Activated CD4-positive, alpha-beta T cell treated with anti-CD3 and anti-CD28 coated beads, Interleukin-2, amount 50 U/mL, for 48 hours (primary cell): Measurements from ENCODE around the gene CENPU.
"Not testable (repeated sequence)": the region's sequence is repeated elsewhere in the genome, so short reads cannot be mapped to it uniquely, and the experiment has no call there.

Experiments
- DNase-seq, 2 experiments: peaks; one replicate each; pipeline ENCODE4 v3.0.0-alpha.2; 2020

Gene CENPU

DNA sequence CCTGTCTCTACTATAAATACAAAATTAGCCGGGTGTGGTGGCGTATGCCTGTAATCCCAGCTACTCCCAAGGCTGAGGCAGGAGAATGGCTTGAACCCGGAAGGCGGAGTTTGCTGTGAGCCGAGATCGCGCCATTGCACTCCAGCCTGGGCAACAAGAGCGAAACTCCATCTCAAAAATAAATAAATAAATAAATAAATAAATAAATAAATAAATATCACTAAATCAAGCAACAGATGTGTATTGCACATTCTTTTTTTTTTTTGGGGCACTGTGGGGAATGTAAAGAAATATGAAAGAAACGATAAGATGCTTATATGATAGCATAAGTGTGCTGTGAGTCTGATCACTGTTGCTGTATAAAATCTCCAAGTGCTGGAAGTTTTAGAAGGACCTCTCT is 76.1 kb downstream of the CENPU start:
- DNase-seq = not testable (repeated sequence)

GRCh38 chr4:184657144-184657543 is 76.8 kb downstream of the CENPU start:
- no peak for DNase-seq

DNA sequence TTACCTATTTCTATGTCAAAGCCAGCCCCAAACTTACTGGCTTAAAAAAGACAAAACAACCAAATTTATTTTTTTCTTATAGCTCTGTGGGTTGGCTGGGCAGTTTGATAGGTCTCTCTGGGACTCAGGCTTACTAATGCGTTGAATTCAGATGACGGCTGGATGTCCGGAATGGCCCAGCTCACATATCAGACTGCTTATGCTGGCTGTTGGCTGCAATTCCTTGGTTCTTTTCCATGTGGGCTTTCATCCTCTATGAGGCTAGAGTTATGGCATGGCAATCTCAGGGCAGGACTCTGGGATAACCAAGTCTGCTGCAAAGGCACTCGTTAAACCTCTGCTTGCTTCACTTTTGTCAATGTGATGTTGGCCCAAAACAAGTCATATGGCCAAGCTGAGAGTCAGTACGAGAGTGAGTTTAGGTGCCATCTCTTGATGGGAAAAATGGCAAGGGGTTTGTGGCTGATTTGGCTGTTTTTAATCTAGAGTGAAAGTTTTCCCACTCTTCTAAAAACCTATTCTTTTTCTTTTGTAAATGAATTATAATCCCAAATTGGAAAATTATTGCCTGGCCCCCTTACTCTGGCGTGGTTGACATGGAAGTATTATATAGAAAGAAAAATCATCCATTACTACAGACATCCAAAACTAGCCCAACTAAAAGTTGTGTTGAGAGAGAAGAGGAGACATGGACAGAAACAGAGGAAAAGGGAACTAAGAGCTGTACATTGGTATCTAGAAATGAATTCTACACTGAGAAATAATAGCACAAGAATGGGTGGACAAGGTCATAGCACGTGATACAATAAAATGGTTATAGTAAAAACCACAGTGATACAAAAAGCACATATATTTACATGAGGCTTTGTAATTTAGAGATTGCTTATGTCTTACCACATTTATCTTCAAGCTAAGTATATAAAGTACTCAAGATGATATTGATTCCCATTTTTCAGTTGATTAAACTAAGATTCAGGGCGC is 77.7 kb downstream of the CENPU start:
- DNase-seq = no peak

GRCh38 chr4:184653650-184654049 is 80.2 kb downstream of the CENPU start:
- DNase-seq = no peak

DNA sequence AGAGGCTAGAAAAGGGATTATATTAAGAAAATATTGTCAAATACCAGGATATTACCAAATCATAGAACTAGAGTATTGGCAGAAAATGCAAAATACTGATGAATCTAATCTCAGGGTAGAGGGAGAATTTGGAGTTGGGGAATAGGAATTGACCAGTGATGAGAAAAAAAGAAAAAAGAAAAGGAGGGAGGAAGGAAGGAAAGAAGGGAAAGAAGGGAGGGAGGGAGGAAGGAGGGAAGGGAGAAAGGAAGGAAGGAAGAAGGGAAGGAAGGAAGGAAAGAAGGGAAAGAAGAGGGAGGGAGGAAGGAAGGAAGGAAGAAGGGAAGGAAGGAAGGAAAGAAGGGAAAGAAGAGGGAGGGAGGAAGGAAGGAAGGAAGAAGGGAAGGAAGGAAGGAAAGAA is 81.2 kb downstream of the CENPU start:
- DNase-seq = not testable (repeated sequence)

DNA sequence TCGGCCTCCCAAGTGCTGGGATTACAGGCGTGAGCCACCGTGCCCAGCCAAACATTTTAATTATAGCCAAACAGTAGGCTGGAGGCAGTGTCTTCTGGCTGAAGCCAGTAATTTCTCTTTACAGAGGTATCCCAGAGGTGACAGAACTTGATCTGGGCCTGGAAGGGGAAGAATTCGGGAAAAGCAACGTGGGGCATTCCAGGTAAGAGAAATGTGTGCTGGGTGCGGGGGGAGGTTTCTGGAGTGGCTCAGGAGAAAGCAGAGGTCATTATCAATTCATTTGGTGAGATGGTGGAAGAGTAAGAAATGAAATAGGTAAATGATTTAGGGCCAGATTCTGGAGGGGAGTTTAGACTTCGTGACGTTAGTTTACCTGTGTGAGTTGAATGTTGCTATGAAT is 82.0 kb downstream of the CENPU start:
- no peak for DNase-seq

DNA sequence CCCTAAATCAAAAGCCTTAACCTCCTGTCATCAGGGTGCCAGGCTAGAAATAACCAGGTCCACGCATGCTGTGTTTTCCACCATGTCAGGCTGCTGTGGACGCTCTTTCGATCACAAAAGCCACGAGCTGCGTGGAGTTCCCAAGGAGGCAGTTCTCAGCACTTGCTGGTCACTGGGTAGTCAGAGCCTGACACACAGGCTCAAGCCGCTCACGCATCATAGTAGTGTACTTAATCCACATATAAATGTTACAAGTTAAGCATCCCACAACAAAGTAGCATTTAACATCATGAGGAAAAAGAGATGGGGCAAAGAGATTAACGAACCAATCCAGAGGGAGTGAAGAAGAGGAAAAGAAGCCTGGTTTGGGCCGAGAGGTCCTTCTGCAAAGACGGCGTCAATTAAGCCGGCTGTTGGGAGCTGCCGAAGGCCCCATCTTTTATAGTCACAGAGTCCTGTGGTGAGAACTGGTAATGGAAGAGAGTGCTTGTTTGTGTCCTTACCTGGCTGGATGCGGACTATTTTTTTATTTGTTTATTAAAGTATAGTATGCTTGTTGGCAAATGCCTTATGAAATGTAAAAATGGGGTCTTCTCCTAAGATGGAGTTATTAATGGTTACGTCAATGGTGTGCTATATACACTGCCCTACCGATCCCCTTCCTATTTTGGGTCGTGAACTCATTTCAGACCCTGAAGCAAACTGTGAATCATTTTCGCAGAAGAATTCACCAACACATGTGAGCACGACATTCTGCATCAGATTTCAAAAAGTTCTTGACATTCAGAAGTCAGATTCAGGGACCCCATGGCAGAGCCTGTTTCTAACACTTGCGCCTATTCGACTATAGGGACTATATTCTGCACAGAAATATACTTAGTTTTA is 83.7 kb downstream of the CENPU start:
- peak in 1 of 2 experiments; percentile 37 for DNase-seq

DNA sequence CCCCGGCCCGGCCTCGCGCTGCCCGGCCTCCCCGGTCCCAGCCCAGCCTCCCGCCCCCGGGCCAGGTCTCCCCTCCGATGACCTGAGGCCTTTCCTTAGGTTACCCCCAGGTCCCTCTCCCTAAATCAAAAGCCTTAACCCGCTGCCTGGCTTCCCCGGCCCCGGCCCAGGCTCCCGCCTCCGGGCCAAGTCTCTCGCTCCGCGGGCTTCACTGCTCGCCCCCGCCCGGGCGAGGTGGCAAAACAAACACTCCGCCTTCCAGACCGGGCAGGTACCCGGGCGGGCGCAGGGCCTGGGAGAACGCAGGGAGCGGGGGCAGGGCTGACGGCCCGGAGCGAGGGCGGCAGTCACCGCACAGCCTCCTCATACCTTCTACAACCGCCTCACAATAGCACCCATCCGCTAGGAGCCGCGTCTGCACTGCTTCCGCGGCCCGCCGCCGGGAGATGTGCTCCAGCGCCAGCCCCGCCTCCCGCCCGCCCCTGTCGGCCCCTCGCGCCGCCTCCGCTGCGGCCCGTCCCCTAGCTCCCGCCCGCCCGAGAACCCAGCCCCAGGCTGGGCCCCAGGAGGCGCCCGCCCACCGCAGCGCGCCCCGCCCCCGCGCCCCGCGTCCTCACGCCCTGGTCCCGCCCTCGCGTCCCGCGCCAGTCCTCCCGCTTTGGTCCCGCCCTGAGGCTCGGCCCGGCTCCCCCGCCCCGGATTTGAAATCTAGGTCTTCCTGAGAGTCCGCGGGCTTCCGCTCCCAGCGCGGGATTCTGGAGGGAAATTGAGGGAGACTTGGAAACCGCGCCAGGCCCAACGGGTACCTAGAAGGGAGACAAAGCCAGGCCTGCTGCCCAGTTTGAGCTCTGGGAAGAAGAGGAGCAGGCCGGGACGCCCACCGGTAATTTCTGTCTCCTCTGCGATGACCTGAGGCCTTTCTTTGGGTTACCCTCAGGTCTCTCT is 84.6 kb downstream of the CENPU start, which contains the start of the genes CASP3 and PRIMPOL:
Gene CASP3, minus strand, starts transcription at position 422 of the 945 bp plus-strand sequence. CDS start 10,994 bp downstream, outside the sequence.
Gene PRIMPOL, plus strand, starts transcription at position 713 of the 945 bp plus-strand sequence. CDS start 7,403 bp downstream, outside the sequence.
- DNase-seq = peak; percentile 98

GRCh38 chr4:184648313-184649025 is 85.4 kb downstream of the CENPU start:
- DNase-seq = peak; percentile 45 to 57

GRCh38 chr4:184648054-184648312 is 85.9 kb downstream of the CENPU start:
- DNase-seq = peak in 1 of 2 experiments; percentile 3

- no peak for DNase-seq
Observed at GRCh38 chr4:184647266-184648053, 86.4 kb downstream of the CENPU start.

- no peak for DNase-seq
Observed at GRCh38 chr4:184645904-184646610, 87.8 kb downstream of the CENPU start.

- no peak for DNase-seq
Observed at GRCh38 chr4:184644553-184645307, 89.2 kb downstream of the CENPU start.
